HG03558 (cell line): ENCODE results near the gene TMEM51.

Source experiments
- ATAC-seq: cut with Tn5 transposase; IDR thresholded peaks from one replicate; pipeline ENCODE4 v1.9.1; 2021; ENCODE audit warnings: moderate number of reproducible peaks; ENCODE audit not compliant: unreplicated experiment; ENCODE audit errors: extremely low read depth

Gene TMEM51

DNA sequence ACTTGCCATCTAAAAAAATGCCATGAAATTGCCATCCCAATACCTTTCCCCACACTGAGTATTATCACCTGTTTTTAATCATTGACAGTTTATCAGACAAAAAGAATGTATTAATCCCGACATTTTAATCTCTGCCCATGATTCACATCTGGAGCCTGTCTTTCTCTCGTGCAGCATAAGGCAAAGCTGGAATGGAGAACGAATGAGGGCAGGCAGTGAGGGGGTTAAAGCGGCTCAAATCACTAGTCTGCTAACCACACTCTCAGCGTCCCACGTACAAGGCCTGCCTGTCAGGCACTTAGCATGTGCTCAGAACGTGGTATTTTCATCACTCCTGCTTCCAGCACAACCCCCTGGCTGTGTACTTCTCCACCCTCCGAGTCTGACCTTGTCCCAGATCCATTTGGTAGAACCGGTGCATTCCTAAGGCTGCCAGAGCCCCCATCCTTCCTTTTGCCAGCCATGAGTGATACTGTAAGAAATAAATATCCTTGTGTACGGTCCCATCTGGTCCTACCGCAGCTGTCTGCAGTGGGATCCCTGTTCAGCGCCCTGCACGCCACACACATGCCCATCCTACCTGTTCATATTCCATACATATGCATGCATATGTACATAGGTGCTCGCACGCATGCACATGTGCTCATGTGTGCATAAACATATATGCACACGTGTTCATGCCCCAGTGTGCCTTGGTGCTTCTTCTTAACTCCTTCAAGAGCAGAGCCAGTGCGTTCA is 58.8 kb downstream of the TMEM51 start:
- no peak for ATAC-seq

DNA sequence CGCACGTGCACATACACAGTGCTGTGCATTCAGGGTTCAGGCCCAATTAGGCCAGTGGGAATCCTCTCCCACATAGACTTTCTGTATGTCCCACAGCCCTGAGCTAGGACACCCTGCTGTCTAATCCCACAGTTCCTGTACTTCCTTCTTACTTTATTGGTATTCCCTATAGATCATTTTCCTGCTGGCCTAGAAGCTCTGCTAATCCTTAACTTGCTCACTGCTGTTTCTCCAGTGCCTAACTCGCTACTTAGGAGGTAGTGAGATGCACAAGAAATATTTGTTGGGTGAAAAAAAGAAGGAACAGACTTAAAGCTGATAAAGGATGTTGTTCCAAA is 59.4 kb downstream of the TMEM51 start:
- no peak for ATAC-seq

DNA sequence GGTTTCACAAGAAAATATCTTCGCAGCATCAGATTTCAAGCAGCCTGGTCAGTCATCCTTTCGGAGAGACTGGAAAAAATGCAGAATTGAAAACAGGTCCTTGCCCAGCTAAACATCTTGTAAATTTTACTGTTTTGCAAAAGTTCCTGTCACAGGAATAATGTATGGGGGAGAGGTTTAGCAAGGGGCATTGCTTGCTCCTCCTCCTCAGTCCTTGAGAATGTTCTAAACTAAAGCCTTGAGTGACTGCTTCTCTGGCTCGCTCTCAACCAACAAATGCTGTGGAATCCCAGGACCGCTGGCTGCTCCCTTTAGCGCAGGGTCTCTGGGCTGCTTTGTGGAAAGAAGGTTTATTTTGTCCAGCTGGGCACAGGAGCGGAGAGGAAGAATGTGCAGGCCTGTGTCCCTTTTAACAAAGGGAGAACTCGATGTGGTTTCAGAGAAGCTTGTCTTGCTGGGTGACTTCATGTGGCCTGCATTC is 59.8 kb downstream of the TMEM51 start:
- ATAC-seq: no peak

DNA sequence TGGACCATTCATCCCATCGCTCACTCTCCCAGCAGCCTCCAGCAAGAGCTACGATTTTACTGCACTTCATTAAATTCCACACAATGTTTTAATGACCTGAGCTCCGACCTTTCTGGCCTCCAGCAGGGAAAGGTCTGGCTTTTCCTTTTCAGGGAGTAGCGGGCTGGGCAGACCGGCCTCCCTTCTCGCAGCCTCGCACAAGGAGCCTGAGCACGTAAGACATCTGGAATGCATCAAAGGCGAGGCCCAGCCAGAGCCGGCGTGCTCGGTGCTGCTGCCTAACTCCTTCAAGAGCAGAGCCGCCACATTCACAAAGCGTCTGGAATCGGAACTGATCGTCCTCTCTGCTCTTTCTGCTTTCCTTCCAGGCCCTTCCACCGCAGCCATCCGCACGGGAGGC is 61.0 kb downstream of the TMEM51 start:
- ATAC-seq: no peak

DNA sequence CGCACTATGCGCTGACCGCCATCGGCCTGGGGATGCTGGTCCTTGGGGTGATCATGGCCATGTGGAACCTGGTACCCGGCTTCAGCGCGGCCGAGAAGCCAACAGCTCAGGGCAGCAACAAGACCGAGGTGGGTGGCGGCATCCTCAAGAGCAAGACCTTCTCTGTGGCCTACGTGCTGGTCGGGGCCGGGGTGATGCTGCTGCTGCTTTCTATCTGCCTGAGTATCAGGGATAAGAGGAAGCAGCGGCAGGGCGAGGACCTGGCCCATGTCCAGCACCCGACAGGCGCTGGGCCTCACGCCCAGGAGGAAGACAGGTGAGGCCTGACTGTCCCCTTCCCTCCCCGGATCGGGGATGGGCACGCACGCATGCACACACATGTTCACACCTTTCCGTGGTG is 61.6 kb downstream of the TMEM51 start:
- no peak for ATAC-seq

DNA sequence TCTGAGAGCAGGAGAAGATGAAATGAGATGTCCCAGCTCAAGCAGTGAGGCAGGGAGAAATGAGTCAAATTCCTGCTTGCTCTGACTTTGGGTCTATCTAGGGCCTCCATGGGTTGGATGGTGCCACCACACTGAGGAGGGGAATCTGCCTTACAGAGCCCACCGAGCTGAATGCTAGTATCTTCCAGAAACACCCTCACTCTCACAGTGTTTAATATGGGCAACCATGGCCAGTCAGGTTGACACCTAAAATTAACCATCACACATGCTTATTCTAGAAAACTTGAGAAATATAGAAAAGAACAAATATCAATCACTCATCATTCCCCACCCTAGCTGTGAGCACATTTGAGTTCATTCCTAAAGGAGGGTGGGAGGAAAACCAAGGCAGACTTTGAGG is 64.1 kb downstream of the TMEM51 start:
- ATAC-seq: no peak

DNA sequence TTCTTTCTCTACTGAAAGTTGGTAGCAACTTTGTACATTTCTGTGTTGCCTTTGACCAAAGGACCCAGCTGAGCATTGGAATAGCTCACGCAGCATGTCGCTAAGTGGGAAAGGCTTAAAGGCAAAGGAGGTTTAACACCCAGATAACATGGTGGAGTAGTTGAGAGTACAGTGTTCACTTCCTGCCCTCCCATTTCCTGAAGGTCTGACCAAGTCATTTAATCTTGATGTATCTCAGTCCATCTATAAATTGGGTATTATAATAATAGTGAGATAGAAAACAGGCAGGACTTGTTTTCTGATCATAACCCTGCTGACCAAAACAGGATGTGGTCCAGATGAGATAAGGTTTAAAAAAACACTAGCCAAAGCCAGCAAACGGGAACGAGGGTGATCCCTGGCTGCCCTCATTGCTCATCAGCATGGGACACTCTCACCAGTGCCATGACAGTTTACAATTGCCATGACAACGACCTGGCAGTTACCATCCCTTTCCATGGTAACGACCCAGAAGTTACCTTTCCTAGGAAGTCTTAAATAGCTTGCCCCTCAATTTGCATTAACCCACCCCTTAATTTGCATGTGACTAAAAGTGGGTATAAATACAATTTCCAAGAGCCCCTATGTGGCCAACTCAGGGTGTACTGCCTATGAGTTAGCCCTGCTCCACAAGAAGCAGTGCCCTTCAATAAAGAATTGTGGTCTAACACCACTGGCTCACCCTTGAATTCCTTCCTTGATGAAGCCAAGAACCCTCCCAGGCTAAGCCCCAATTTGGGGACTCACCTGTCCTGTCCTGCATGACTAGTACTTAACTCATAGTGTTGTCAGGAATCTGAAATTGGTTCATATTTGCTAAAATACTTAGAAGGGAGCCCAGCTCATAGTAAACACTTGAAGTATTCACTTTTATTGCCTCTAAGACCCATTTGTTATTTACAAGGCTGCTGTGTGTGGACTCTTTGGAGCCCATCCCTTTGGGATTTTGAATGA is 65.0 kb downstream of the TMEM51 start:
- no peak for ATAC-seq

DNA sequence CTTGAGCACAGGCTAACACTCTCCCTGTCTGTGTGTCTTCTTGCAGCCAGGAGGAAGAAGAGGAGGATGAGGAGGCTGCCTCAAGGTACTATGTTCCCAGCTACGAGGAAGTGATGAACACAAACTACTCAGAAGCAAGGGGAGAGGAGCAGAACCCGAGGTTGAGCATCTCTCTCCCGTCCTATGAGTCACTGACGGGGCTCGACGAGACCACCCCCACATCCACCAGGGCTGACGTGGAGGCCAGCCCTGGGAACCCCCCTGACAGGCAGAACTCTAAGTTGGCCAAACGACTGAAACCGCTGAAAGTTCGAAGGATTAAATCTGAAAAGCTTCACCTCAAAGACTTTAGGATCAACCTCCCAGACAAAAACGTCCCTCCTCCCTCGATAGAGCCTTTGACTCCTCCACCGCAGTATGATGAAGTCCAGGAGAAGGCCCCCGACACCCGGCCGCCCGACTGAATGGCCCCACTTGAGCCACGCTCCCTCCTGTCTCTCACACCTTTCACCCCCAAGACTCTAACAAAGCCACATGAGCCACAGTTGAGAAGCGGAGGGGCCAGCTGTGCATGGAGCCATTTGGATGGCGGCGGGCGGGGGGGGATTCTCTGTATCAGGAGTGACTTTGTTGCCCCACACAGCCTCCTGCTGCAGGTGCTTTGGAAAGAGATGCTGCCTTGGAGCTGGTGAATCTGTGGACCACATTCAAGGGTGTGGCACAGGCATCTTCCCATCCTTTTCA is 65.9 kb downstream of the TMEM51 start:
- ATAC-seq: no peak

DNA sequence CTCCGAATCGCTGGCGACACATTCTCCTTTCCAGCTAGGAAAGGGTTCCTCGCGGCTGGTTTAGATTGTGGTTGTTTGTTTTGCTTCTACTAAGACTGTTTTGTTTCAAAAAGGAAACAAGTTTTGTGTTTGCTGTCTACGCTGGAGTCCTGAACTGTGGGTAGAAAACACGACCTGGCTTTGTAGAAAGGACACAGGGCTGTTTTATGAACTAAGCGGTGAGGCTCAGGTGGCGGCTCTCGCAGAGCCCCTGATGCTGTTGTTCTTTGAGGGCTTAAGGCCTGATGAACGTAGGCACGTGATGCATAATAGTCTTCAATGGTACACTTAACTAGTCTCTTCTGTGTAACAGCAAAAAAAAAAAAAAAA is 66.5 kb downstream of the TMEM51 start:
- no peak for ATAC-seq

DNA sequence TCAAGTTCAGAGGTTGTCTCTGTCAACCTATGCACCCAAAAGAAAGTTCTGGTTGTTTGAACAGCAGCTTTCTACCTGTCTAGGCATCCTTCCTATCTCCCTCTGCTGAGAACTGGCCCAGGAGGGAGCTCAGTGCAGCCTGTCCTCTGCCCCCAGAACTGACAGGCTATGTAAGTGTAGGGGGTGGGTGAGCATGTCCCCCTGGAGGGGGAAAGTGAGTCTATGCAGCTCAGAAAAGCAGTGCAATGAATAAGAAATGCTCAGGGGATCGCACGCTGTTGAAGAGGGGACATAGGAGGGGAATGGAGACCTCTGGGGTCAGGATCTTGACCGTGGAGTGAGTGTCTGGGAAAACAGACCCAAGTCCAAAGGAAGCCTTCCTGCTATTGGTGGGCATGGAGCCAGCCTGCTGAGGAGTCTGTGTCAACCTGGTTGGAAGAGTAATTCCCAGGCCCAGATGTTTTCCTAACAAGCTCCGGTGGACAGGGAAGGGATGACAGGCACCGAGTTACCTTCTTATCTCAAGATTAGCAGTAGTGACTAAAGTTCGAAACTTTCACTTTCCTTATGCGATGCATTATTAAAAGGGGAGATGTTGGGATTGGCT is 67.4 kb downstream of the TMEM51 start:
- ATAC-seq: no peak

DNA sequence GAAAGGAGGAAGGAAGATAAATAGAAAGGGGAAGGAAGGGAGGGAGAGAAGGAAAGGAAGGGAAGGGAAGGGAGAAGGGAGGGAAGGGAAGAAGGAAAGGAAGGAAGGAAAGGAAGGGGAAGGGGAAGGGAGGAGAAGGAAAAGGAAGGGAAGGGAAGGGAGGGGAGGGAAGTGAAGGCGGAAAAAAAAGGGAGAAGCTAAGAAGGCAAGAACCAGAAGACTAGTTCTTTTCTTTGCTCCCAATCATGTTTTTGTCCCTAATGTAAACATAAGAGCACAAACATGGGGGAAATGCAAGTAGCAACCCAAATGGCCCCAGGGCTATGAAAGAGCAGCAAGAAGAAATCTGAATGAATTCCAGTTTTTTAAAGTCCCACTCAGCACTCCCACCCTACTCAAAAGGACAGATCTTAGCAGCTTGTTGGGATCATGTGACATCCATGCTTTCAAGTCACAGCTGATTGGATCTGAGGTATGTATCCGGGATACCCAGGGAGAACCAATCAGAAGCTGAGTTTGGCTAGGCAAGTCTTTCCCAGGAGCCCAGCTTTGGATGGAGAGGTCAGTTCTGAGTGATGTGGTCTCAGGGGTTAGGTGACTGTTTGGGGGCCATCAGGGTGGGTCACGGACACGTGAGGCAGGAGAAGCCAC is 69.2 kb downstream of the TMEM51 start:
- no peak for ATAC-seq

DNA sequence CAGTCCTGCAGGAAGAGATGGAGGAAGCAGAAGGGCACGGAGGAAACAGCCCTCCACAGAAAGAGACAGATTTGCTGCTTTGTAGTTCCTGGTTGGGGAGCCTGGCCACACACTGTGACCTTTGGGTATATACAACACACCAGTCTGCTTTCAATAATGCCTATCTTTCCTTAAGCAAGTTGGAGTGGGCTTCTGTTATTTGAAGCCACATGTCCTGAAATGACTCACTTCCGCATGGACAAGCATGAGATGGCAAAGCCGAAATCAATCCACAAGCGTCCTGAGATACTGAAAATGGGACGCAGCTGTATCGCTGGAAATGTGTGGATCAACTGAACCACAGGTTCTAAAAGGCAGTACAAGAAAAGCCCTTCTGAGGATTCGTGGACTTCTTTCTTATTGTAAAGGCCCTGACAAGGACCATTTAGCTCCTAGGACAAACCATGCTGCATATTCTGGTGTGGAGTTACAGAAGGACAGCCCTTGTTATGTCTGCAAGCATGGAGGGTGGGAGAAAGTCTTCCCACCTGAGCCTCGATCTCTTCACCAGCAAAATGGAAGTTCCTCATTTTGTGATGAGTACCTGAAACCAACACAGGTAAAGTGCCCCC is 70.8 kb downstream of the TMEM51 start:
- ATAC-seq: no peak

DNA sequence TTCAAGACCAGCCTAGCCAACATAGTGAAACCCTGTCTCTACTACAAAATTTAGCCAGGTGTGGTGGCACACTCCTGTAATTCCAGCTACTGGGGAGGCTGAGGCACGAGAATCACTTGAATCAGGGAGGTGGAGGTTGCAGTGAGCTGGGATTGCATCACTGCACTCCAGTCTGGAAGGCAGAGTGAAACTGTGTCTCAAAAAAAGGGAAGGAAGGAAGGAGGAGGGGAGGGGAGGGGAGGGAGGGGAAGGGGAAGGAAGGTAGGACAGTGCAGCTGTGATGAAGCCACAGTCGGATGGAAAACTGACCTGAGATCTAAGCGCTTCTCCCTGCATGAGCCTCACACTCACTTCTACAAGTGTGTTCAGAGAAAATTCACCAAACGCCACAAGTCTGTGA is 71.4 kb downstream of the TMEM51 start:
- ATAC-seq: no peak

DNA sequence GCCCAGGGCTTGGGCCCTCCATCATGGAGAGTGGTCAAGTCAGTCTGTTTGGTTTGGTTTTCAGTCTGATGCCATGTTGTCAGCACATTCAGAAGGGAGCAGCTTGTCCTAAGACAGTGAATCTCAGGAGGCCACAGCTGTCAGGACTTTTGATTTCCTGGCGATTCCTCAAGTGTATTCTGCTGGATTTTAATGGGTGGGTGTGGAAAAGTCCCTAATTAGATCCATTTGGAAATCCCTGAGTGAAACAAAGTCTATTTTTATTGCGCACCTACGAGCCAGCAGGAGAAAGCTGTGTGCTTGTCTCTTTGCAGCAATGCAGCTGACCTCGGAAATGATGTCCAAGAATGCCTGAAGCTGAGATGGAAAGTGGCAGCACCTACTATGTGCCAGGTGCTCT is 71.9 kb downstream of the TMEM51 start:
- no peak for ATAC-seq

DNA sequence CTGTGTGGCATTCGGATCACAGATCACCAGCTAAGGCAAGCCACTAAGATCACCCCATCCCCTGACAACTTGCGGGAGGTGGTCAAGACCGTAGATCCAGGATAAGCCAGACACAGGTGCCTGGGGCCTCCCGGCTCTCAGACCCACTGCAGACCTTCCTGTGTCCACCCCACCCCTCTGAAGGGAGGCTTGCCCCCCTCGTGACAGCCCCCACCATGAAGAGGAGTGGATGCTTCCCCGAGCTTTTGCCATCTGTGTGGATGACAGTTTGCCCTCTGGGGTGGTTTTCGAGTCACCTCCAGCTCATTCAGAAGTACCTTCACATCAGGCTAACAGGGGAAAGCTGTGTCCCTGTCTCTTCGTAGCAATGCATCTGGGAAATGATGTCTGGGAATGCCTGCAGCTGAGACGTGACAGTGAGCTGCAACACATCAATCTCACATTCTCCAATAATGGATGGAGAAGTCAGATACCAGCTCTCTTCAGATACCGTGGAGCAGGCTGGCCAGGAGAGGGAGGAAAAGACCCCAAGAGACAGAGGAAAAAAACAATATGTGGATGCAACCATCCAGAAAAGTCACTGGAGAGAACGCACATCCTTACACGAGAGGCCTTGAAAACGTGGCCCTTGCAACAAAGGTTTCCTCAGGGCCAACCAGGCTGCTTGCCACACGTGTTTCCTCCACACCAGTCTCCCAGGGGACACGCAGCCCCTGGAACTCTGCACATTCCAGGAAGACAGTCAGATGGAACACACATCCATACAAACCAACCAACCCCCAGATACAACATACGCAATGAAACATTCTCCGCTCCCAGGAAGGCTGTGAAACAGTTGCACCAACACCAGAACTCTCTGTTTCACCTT is 73.1 kb downstream of the TMEM51 start:
- ATAC-seq: no peak

DNA sequence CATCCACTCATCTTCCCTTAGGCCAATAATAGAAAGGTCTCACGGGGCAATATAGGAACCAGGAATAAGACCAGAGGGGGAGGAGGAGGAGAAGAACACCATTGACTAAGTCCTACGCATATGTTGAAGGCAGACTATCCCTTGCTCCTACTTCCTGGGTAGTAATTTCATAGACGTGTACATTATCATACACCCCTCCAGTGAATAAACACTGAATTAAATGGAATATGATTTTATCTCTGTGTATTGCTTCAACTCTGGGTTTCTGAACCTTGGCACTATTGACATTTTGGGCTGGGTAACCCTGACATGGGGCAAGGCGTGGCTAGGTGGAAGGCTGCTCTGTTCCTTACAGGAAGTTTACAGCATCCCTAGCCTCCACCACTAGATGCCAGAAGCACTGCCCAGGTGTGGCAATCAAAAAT is 76.2 kb downstream of the TMEM51 start:
- ATAC-seq: no peak

DNA sequence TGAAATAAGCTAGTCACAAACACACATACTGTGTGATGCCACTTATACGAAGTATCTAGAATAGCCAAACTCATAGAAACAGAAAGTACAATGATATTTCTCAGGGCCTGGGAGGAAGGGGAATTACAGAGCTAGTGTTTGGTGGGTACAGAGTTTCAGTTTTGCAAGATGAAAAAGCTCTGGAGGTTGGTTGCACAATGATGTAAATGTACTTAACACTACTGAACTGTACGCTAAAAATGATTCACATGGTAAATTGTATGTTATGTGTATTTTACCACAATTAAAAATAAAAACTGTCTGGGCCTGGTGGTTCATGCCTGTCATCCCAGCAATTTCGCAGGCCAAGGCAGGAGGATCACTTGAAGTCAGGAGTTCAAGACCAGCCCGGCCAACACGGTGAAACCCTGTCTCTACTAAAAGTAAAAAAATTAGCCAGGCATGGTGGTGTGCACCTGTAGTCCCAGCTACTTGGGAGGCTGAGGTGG is 78.2 kb downstream of the TMEM51 start:
- ATAC-seq: peak; percentile 90

DNA sequence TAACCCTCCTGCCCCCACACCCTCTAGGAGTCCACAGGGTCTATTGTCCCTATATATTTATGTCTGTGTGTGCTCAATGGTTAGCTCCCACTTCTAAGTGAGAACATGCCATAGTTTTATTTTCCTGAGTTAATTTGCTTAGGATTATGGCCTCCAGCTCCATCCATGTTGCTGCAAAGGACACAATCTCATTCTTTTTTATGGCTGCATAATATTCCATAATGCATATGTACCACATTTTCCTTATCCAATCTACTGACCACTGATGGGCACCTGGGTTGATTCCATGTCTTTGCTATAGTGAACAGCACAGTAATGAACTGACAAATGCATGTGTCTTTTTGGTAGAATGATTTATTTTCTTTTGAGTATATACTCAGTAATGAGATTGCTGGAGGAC is 80.1 kb downstream of the TMEM51 start:
- no peak for ATAC-seq
